Mucosa of descending colon (tissue), 3 donors: Measurements from ENCODE around the gene FNDC3A. TPM values are rescaled to one million over a fixed set of nuclear protein-coding genes. Genes with fewer than 3 reads are reported as not detected.

Source experiments
- ATAC-seq: fragments of 200-7000 bp; cut with Tn5 transposase; one replicate; pipeline ENCODE4 v1.9.1; 2020; ENCODE audit warnings: mild to moderate bottlenecking, moderate library complexity
- DNase-seq, 3 donors: peaks; one replicate each; pipeline ENCODE4 v3.0.0-alpha.2; 2020
- H3K36me3 ChIP-seq: fragments of 200-600 bp; one replicate; pipeline ENCODE4 v1.8.0; 2021; ENCODE audit warnings: low read depth, mild to moderate bottlenecking
- H3K4me1 ChIP-seq: fragments of 200-600 bp; one replicate; pipeline ENCODE4 v1.8.0; 2021; ENCODE audit warnings: low read depth, mild to moderate bottlenecking
- H3K4me3 ChIP-seq: fragments of 200-600 bp; one replicate; pipeline ENCODE4 v1.8.0; 2021; ENCODE audit warnings: mild to moderate bottlenecking
- H3K9me3 ChIP-seq: fragments of 200-600 bp; one replicate; pipeline ENCODE4 v1.8.0; 2021; ENCODE audit warnings: mild to moderate bottlenecking
- CTCF ChIP-seq: fragments of 200-600 bp; IDR thresholded peaks from one replicate; pipeline ENCODE4 v1.8.0; 2022; ENCODE audit warnings: antibody characterized with exemption, mild to moderate bottlenecking
- intact Hi-C, 2 donors: fragments of 100-400 bp; cut with DNase I in 1 of 2; cut with micrococcal nuclease in 1 of 2; formaldehyde crosslinking; loops; one replicate each; pipeline versions ENCODE4 v1.11.0 to v1.11.1; 2022; cut with DNase I, micrococcal nuclease
- total RNA-seq, 3 donors: library from RNA; stranded (reverse); fragmentation: NEBNext Ultra II Directional in 2 of 3; extraction: Animal tissue kit (Norgen Biotek cat#: 25700) in 2 of 3; gene quantifications; one replicate each; pipeline versions ENCODE4 v1.2.1 to v1.2.4, GENCODE V29; 2021 to 2023
- donor health status: DM: no; HTN: no; CAD: no; lungs with moderate emphysema.
- donor health status: DM: no; HTN: no; CAD: no.
- donor health status: DM: no; HTN: yes; CAD: no.

The FNDC3A gene
- total RNA-seq, 3 donors from 2014 or later: 46.6 to 63.6 (median 47.3) TPM

- TF ChIP-seq CTCF: no peak
- peak in 2 of 3 donors; percentile 83 to 88 for DNase-seq
- Histone ChIP-seq H3K4me1 (peaks cover 13% of the 10 kb centered on the region), H3K4me3 (peak overlapping the region; percentile 58), H3K36me3 (no peaks in the 10 kb centered on the region), H3K9me3 (no peaks in the 10 kb centered on the region)
- ATAC-seq: peak; percentile 77
- intact Hi-C loops: loop anchor here in 1 of 2 donors (10.0 kb wide), 1 partner anchor 148 kb away; no protein-coding TSS in a partner anchor
Measured at GRCh38 chr13:48976576-48977285, 1.0 kb downstream of the FNDC3A start.

GRCh38 chr13:48977286-48977625 is 1.5 kb downstream of the FNDC3A start:
- DNase-seq (no peak), ATAC-seq (no peak)
- Histone ChIP-seq H3K4me3 (peak overlapping the region; percentile 58), H3K9me3 (no peaks in the 10 kb centered on the region), H3K36me3 (no peaks in the 10 kb centered on the region), H3K4me1 (peaks cover 13% of the 10 kb centered on the region)
- intact Hi-C loops: loop anchor here in 1 of 2 donors (10.0 kb wide), 1 partner anchor 148 kb away; no protein-coding TSS in a partner anchor
- TF ChIP-seq CTCF: no peak

- H3K9me3 ChIP-seq: no peaks in the 10 kb centered on the region
- DNase-seq (no peak), ATAC-seq (no peak)
- intact Hi-C loops: loop anchor here in 1 of 2 donors (10.0 kb wide), 1 partner anchor 147 kb away; no protein-coding TSS in a partner anchor
- no peaks in the 10 kb centered on the region for H3K36me3 ChIP-seq
- no peak overlapping the region for H3K4me3 ChIP-seq
- H3K4me1 ChIP-seq: peaks cover 13% of the 10 kb centered on the region
- TF ChIP-seq CTCF: no peak
Measured at GRCh38 chr13:48977973-48978372, 2.3 kb downstream of the FNDC3A start.

GRCh38 chr13:48978942-48979601 is 3.4 kb downstream of the FNDC3A start:
- Histone ChIP-seq H3K4me1 (peaks cover 13% of the 10 kb centered on the region), H3K4me3 (no peak overlapping the region), H3K9me3 (no peaks in the 10 kb centered on the region), H3K36me3 (no peaks in the 10 kb centered on the region)
- no peak for TF ChIP-seq CTCF
- DNase-seq (no peak), ATAC-seq (no peak)
- intact Hi-C loops: loop anchor here in 1 of 2 donors (10.0 kb wide), 1 partner anchor 146 kb away; no protein-coding TSS in a partner anchor

GRCh38 chr13:48979892-48980291 is 4.2 kb downstream of the FNDC3A start:
- peaks cover 10% of the 10 kb centered on the region for H3K4me1 ChIP-seq
- no peak overlapping the region for H3K4me3 ChIP-seq

More at GRCh38 chr13:48979892-48980291, 4.2 kb downstream of the FNDC3A start:
- intact Hi-C loops: loop anchor here in 1 of 2 donors (10.0 kb wide), 1 partner anchor 145 kb away; no protein-coding TSS in a partner anchor
- no peak for TF ChIP-seq CTCF
- DNase-seq (no peak), ATAC-seq (no peak)
- H3K36me3 ChIP-seq: no peaks in the 10 kb centered on the region
- no peaks in the 10 kb centered on the region for H3K9me3 ChIP-seq
